NCI-H1436 treated with DMSO at 0.1 percent for 48 hours (cell line): ENCODE measurements around the gene ADPRHL1.

Experiments
- DNase-seq: peaks from one replicate; lab custom pipeline; 2025; lab: John Stamatoyannopoulos, UW

Gene ADPRHL1

GRCh38 chr13:113350065-113350937, 103.0 kb downstream of the ADPRHL1 start:
- no peak for DNase-seq
